Upper lobe of left lung (tissue), 4 donors: ENCODE results near the gene PDE9A.

Source experiments
- CTCF ChIP-seq, 6 experiments: fragments of 450-650 bp in 4 of 6; fragments of 200-600 bp in 2 of 6; sonication (generic) in 2 of 6; IDR thresholded peaks; one replicate each; pipeline ENCODE4 v1.5.1; 2016 to 2019; ENCODE audit warnings: antibody characterized with exemption in 6 of 6
- POLR2A ChIP-seq, 4 donors: fragments of 450-650 bp; IDR thresholded peaks; one replicate each; pipeline ENCODE4 v1.5.1; 2016 to 2017; ENCODE audit warnings: antibody characterized with exemption in 4 of 4, mild to moderate bottlenecking in 2 of 4
- POLR2AphosphoS5 ChIP-seq, 2 donors: sonication (generic); formaldehyde crosslinking; IDR thresholded peaks; one replicate each; pipeline ENCODE4 v1.5.1; 2017; ENCODE audit warnings: antibody characterized with exemption in 2 of 2

GRCh38 chr21:42650441-42651421 lies 2.7 kb upstream of the PDE9A start:
- TF ChIP-seq CTCF (IDR thresholded peaks at IDR 0.05) (no peak), POLR2A (IDR thresholded peaks at IDR 0.05) (no peak), POLR2AphosphoS5 (IDR thresholded peaks at IDR 0.05) (no peak)
